SK-N-SH treated with all-trans-retinoic acid at 6 μM for 48 hours (cell line): ENCODE data around the gene STXBP1.

Experiments used
- ATAC-seq: fragments of 200-7000 bp; cut with Tn5 transposase; 3 replicates; pipeline ENCODE4 v1.9.1; 2020; ENCODE audit warnings: mild to moderate bottlenecking, moderate library complexity
- ARNTL ChIP-seq: fragments of 450-650 bp; formaldehyde crosslinking; IDR thresholded peaks from 2 replicates; pipeline ENCODE4 v1.5.0; 2020; ENCODE audit warnings: low read depth, mild to moderate bottlenecking, moderate library complexity, borderline replicate concordance
- BACH2 ChIP-seq: fragments of 250-450 bp; sonication (Bioruptor Pico); IDR thresholded peaks from 2 replicates; pipeline ENCODE4 v1.9.0; 2021; ENCODE audit warnings: mild to moderate bottlenecking, borderline replicate concordance
- CSDC2 ChIP-seq: fragments of 250-450 bp; sonication (Bioruptor Pico); IDR thresholded peaks from 2 replicates; pipeline ENCODE4 v1.5.0; 2020; ENCODE audit warnings: mild to moderate bottlenecking, moderate library complexity
- GLIS3 ChIP-seq: fragments of 250-450 bp; sonication (Bioruptor Pico); IDR thresholded peaks from 2 replicates; pipeline ENCODE4 v1.5.0; 2020; ENCODE audit warnings: mild to moderate bottlenecking, moderate library complexity
- ISL1 ChIP-seq: fragments of 250-450 bp; sonication (Bioruptor Pico); IDR thresholded peaks from 2 replicates; pipeline ENCODE4 v2.1.2; 2022; ENCODE audit warnings: mild to moderate bottlenecking, moderate library complexity
- OSR1 ChIP-seq: fragments of 250-450 bp; sonication (Bioruptor Pico); IDR thresholded peaks from 2 replicates; pipeline ENCODE4 v1.8.0; 2022; ENCODE audit warnings: moderate library complexity, mild to moderate bottlenecking, inconsistent platforms
- PPARA ChIP-seq: fragments of 250-450 bp; sonication (Bioruptor Pico); IDR thresholded peaks from 2 replicates; pipeline ENCODE4 v1.5.0; 2020; ENCODE audit warnings: mild to moderate bottlenecking, borderline replicate concordance
- RARB ChIP-seq: fragments of 250-450 bp; sonication (Bioruptor Pico); IDR thresholded peaks from 2 replicates; pipeline ENCODE4 v1.8.0; 2021; ENCODE audit warnings: mild to moderate bottlenecking, moderate library complexity
- SNAI2 ChIP-seq: fragments of 250-450 bp; sonication (Bioruptor Pico); IDR thresholded peaks from 2 replicates; pipeline ENCODE4 v1.5.0; 2020; ENCODE audit warnings: mild to moderate bottlenecking, moderate library complexity
- TCF4 ChIP-seq: fragments of 250-450 bp; sonication (Bioruptor Pico); IDR thresholded peaks from 2 replicates; pipeline ENCODE4 v1.8.0; 2021; ENCODE audit warnings: mild to moderate bottlenecking, moderate library complexity, borderline replicate concordance
- TOX ChIP-seq: fragments of 250-450 bp; sonication (Bioruptor Pico); IDR thresholded peaks from 2 replicates; pipeline ENCODE4 v1.8.0; 2021; ENCODE audit warnings: mild to moderate bottlenecking, moderate library complexity, borderline replicate concordance
- ZC3H10 ChIP-seq: fragments of 250-450 bp; sonication (Bioruptor Pico); IDR thresholded peaks from 2 replicates; pipeline ENCODE4 v1.5.1; 2021; ENCODE audit warnings: mild to moderate bottlenecking, moderate library complexity
- ZFP30 ChIP-seq: fragments of 450-650 bp; formaldehyde crosslinking; IDR thresholded peaks from 2 replicates; pipeline ENCODE4 v1.5.0; 2022; ENCODE audit warnings: mild to moderate bottlenecking, moderate library complexity
- ZNF565 ChIP-seq: fragments of 450-650 bp; formaldehyde crosslinking; conservative IDR thresholded peaks from 2 replicates; pipeline ENCODE4 v1.5.0; 2020; ENCODE audit warnings: low read depth, mild to moderate bottlenecking, moderate library complexity
- ZNF70 ChIP-seq: fragments of 450-650 bp; formaldehyde crosslinking; IDR thresholded peaks from 2 replicates; pipeline ENCODE4 v1.5.0; 2020; ENCODE audit warnings: mild to moderate bottlenecking, moderate library complexity
- ZNF8 ChIP-seq: fragments of 450-650 bp; formaldehyde crosslinking; IDR thresholded peaks from 2 replicates; pipeline ENCODE4 v1.5.0; 2020; ENCODE audit warnings: mild to moderate bottlenecking, moderate library complexity
- TF ChIP-seq, protein P1 (sequence below): fragments of 250-450 bp; sonication (Bioruptor Pico); IDR thresholded peaks from 2 replicates; pipeline ENCODE4 v1.5.0; 2020; ENCODE audit warnings: mild to moderate bottlenecking, moderate library complexity
- TF ChIP-seq, protein P2 (sequence below): fragments of 250-450 bp; sonication (Bioruptor Pico); IDR thresholded peaks from 2 replicates; pipeline ENCODE4 v1.5.1; 2020; ENCODE audit warnings: low read depth, mild to moderate bottlenecking, moderate library complexity
- TF ChIP-seq, protein P3 (sequence below): fragments of 250-450 bp; sonication (Bioruptor Pico); IDR thresholded peaks from 2 replicates; pipeline ENCODE4 v1.8.0; 2021; ENCODE audit warnings: low read depth, mild to moderate bottlenecking, moderate library complexity, borderline replicate concordance
- TF ChIP-seq, protein P4 (sequence below): fragments of 250-450 bp; sonication (Bioruptor Pico); IDR thresholded peaks from 2 replicates; pipeline ENCODE4 v1.5.1; 2021; ENCODE audit warnings: mild to moderate bottlenecking, moderate library complexity

STXBP1 gene

DNA sequence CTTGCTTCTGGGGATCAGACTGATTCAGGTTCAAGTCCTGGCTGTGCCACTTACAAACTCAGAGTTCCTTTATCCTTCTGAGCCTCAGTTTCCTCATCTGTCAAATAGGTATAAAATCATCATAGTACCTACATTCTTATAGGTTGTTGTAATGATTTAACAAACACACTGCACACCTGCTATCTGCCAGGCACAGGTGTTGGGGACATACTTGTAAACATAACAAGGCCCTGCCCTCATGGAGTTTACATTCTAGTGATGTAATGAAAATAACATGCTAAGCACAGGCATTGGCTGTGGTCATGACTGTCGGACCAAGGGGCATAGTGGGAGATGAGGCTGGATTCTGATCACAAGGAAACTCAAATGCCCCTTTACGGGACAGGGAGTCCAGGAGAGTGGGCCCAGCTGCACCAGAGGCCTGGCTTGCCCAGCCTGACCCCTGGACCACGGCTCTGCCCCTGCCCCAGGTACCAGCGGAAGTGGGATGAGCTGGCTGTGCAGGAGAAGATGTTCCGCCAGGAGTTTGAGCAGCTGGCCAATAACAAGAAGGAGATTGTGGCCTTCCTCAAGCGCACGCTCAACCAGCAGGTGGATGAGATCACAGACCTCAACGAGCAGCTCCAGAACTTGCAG, 97.0 kb downstream of the STXBP1 start:
- ATAC-seq: no peak
- TF ChIP-seq ISL1 (no peak), CSDC2 (no peak), ARNTL (CRISPR knock-in tag) (no peak), SNAI2 (CRISPR knock-in tag) (no peak), RARB (CRISPR knock-in tag) (no peak), ZNF70 (CRISPR knock-in tag) (no peak), ZFP30 (no peak)
- TF ChIP-seq, protein P1, sequence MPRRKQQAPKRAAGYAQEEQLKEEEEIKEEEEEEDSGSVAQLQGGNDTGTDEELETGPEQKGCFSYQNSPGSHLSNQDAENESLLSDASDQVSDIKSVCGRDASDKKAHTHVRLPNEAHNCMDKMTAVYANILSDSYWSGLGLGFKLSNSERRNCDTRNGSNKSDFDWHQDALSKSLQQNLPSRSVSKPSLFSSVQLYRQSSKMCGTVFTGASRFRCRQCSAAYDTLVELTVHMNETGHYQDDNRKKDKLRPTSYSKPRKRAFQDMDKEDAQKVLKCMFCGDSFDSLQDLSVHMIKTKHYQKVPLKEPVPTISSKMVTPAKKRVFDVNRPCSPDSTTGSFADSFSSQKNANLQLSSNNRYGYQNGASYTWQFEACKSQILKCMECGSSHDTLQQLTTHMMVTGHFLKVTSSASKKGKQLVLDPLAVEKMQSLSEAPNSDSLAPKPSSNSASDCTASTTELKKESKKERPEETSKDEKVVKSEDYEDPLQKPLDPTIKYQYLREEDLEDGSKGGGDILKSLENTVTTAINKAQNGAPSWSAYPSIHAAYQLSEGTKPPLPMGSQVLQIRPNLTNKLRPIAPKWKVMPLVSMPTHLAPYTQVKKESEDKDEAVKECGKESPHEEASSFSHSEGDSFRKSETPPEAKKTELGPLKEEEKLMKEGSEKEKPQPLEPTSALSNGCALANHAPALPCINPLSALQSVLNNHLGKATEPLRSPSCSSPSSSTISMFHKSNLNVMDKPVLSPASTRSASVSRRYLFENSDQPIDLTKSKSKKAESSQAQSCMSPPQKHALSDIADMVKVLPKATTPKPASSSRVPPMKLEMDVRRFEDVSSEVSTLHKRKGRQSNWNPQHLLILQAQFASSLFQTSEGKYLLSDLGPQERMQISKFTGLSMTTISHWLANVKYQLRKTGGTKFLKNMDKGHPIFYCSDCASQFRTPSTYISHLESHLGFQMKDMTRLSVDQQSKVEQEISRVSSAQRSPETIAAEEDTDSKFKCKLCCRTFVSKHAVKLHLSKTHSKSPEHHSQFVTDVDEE: no peak
- TF ChIP-seq, protein P2, sequence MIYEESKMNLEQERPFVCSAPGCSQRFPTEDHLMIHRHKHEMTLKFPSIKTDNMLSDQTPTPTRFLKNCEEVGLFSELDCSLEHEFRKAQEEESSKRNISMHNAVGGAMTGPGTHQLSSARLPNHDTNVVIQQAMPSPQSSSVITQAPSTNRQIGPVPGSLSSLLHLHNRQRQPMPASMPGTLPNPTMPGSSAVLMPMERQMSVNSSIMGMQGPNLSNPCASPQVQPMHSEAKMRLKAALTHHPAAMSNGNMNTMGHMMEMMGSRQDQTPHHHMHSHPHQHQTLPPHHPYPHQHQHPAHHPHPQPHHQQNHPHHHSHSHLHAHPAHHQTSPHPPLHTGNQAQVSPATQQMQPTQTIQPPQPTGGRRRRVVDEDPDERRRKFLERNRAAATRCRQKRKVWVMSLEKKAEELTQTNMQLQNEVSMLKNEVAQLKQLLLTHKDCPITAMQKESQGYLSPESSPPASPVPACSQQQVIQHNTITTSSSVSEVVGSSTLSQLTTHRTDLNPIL (CRISPR knock-in tag): no peak
- TF ChIP-seq, all 23 proteins: peak for 0

DNA sequence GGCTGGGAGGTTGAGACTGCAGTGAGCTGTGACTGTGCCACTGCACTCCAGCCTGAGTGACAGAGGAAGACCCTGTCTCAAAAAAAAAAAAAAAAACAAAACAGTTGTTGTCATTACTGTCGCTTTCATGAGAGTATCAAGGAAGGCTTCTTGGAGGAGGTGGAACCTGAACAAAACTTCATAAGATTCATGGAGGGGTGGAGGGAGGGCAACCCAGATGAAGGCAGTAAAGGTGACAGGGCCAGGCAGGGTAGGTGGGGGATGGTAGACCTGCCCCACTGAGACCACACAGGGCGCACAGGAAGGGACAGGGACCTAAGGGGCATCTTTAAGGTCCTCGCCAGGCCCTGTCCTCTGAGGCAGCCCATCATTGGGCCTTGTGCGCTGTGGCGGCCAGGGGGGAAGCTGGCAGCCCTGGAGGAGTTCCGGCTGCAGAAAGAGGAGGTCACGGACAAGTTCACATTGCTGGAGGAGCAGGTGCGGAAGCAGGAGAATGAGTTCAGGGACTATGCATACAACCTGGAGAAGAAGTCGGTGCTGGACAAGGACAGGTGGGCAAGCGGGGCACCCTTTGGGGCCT, 98.2 kb downstream of the STXBP1 start:
- no peak for ATAC-seq
- TF ChIP-seq ZC3H10 (CRISPR knock-in tag) (no peak), ZFP30 (no peak), ZNF565 (CRISPR knock-in tag) (no peak), TOX (CRISPR knock-in tag) (no peak), ZNF8 (no peak), TCF4 (CRISPR knock-in tag) (no peak)
- TF ChIP-seq, protein P2 (CRISPR knock-in tag): no peak
- TF ChIP-seq, all 23 proteins: peak for 0

DNA sequence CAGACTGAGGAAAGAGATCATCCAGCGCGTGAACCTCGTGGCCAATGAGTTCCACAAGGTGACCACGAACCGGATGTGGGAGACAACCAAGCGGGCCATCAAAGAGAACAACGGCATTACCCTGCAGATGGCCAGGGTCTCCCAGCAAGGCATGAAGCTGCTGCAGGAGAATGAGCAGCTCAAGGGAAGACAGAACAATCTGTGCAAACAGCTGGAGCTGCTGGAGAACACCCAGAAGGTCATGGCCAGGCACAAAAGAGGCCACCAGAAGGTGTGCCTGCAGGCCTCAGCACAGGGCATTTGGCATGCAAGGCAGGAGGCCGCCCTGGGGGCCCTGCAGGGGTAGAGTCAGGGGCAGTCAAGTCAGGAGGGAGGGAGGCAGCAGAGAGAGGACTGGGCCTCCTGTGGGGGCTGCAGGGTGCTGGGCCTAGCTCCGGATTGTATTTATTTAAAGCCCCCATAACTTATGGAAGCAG, 99.2 kb downstream of the STXBP1 start:
- ATAC-seq: no peak
- TF ChIP-seq ARNTL (CRISPR knock-in tag): no peak
- no peak for TF ChIP-seq BACH2 (CRISPR knock-in tag)
- TF ChIP-seq OSR1 (CRISPR knock-in tag): no peak
- TF ChIP-seq, protein P1: no peak
- TF ChIP-seq CSDC2: no peak
- TF ChIP-seq GLIS3 (CRISPR knock-in tag): no peak
- no peak for TF ChIP-seq ZNF70 (CRISPR knock-in tag)
- no peak for TF ChIP-seq RARB (CRISPR knock-in tag)
- TF ChIP-seq TOX (CRISPR knock-in tag): no peak
- no peak for TF ChIP-seq ZFP30
- TF ChIP-seq ZNF565 (CRISPR knock-in tag): no peak
- TF ChIP-seq, protein P3, sequence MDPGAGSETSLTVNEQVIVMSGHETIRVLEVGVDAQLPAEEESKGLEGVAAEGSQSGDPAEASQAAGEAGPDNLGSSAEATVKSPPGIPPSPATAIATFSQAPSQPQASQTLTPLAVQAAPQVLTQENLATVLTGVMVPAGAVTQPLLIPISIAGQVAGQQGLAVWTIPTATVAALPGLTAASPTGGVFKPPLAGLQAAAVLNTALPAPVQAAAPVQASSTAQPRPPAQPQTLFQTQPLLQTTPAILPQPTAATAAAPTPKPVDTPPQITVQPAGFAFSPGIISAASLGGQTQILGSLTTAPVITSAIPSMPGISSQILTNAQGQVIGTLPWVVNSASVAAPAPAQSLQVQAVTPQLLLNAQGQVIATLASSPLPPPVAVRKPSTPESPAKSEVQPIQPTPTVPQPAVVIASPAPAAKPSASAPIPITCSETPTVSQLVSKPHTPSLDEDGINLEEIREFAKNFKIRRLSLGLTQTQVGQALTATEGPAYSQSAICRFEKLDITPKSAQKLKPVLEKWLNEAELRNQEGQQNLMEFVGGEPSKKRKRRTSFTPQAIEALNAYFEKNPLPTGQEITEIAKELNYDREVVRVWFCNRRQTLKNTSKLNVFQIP (CRISPR knock-in tag): no peak
- no peak for TF ChIP-seq ZC3H10 (CRISPR knock-in tag)
- TF ChIP-seq, protein P4, sequence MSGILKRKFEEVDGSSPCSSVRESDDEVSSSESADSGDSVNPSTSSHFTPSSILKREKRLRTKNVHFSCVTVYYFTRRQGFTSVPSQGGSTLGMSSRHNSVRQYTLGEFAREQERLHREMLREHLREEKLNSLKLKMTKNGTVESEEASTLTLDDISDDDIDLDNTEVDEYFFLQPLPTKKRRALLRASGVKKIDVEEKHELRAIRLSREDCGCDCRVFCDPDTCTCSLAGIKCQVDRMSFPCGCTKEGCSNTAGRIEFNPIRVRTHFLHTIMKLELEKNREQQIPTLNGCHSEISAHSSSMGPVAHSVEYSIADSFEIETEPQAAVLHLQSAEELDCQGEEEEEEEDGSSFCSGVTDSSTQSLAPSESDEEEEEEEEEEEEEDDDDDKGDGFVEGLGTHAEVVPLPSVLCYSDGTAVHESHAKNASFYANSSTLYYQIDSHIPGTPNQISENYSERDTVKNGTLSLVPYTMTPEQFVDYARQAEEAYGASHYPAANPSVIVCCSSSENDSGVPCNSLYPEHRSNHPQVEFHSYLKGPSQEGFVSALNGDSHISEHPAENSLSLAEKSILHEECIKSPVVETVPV (CRISPR knock-in tag): no peak
- no peak for TF ChIP-seq ZNF8
- TF ChIP-seq PPARA (CRISPR knock-in tag): no peak
- TF ChIP-seq, all 23 proteins: peak for 0
